Activated CD8-positive, alpha-beta T cell treated with anti-CD3 and anti-CD28 coated beads for 36 hours (primary cell): ENCODE measurements around the gene DPP9. TPM values are rescaled to one million over a fixed set of nuclear protein-coding genes. Genes with fewer than 3 reads are reported as not detected.

Experiments used
- ATAC-seq: fragments of 200-7000 bp; cut with Tn5 transposase; one replicate; pipeline ENCODE4 v1.10.0; 2021; ENCODE audit warnings: mild to moderate bottlenecking, moderate library complexity
- CTCF ChIA-PET: fragments of 350-600 bp; sonication (Branson Sonifier 250); formaldehyde crosslinking; loops from one replicate; lab custom pipeline; 2021; ENCODE audit warnings: antibody characterized with exemption; lab: Charles Lee
- POLR2A ChIA-PET: fragments of 350-600 bp; sonication (Branson Sonifier 250); formaldehyde crosslinking; loops from one replicate; lab custom pipeline; 2021; ENCODE audit warnings: antibody characterized with exemption; lab: Charles Lee
- DNase-seq: peaks from one replicate; pipeline ENCODE4 v3.0.0-alpha.2; 2020
- H3K27ac Mint-ChIP-seq: one replicate; pipeline ENCODE4 v1.8.0; 2021; ENCODE audit warnings: mild to moderate bottlenecking, mixed read lengths
- H3K27me3 Mint-ChIP-seq: one replicate; pipeline ENCODE4 v1.8.0; 2021; ENCODE audit warnings: mixed read lengths
- H3K36me3 Mint-ChIP-seq: one replicate; pipeline ENCODE4 v1.8.0; 2021; ENCODE audit warnings: low read depth, mixed read lengths
- H3K4me1 Mint-ChIP-seq: one replicate; pipeline ENCODE4 v1.8.0; 2021; ENCODE audit warnings: low read depth, mixed read lengths
- H3K4me3 Mint-ChIP-seq: one replicate; pipeline ENCODE4 v1.8.0; 2021; ENCODE audit warnings: mild to moderate bottlenecking, moderate library complexity, mixed read lengths
- H3K9me3 Mint-ChIP-seq: one replicate; pipeline ENCODE4 v1.8.0; 2021; ENCODE audit warnings: mixed read lengths
- intact Hi-C: fragments of 100-400 bp; cut with micrococcal nuclease; formaldehyde crosslinking; loops from one replicate; pipeline ENCODE4 v1.10.0; 2022
- total RNA-seq, 2 experiments: library from RNA; stranded (reverse); gene quantifications; one replicate each; pipeline ENCODE4 v1.2.3, GENCODE V29; 2021
- TF ChIP-seq, protein P1 (sequence below): fragments of 200-600 bp; IDR thresholded peaks from one replicate; pipeline ENCODE4 v1.8.0; 2022; ENCODE audit warnings: antibody characterized with exemption, mild to moderate bottlenecking

The DPP9 gene
- total RNA-seq, 2 experiments from 2014 or later = 60.4 to 64.0 TPM

- no peak for DNase-seq
- Mint-ChIP-seq H3K36me3 (no peaks in the 10 kb centered on the region), H3K4me1 (peaks cover 9% of the 10 kb centered on the region), H3K9me3 (no peaks in the 10 kb centered on the region), H3K27ac (no peak overlapping the region), H3K27me3 (peaks cover 23% of the 10 kb centered on the region), H3K4me3 (no peak overlapping the region)
- ATAC-seq = no peak
- ChIA-PET CTCF (no interaction called here), POLR2A (no interaction called here)
- TF ChIP-seq, protein P1, sequence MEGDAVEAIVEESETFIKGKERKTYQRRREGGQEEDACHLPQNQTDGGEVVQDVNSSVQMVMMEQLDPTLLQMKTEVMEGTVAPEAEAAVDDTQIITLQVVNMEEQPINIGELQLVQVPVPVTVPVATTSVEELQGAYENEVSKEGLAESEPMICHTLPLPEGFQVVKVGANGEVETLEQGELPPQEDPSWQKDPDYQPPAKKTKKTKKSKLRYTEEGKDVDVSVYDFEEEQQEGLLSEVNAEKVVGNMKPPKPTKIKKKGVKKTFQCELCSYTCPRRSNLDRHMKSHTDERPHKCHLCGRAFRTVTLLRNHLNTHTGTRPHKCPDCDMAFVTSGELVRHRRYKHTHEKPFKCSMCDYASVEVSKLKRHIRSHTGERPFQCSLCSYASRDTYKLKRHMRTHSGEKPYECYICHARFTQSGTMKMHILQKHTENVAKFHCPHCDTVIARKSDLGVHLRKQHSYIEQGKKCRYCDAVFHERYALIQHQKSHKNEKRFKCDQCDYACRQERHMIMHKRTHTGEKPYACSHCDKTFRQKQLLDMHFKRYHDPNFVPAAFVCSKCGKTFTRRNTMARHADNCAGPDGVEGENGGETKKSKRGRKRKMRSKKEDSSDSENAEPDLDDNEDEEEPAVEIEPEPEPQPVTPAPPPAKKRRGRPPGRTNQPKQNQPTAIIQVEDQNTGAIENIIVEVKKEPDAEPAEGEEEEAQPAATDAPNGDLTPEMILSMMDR = no peak
- intact Hi-C loops = no loop called here
Measured at GRCh38 chr19:4764393-4764660, 40.7 kb upstream of the DPP9 start.

- ATAC-seq = no peak
- Mint-ChIP-seq H3K27me3 (peaks cover 28% of the 10 kb centered on the region), H3K27ac (no peak overlapping the region), H3K36me3 (no peaks in the 10 kb centered on the region), H3K4me1 (peaks cover 10% of the 10 kb centered on the region), H3K9me3 (no peaks in the 10 kb centered on the region), H3K4me3 (no peak overlapping the region)
- no peak for DNase-seq
- TF ChIP-seq, protein P1 = no peak
- POLR2A ChIA-PET = no interaction called here
- CTCF ChIA-PET = interaction anchor here (0.9 kb wide), 1 partner anchor 28 kb away, joined by 3 read pairs; no protein-coding TSS in a partner anchor
- intact Hi-C loops = no loop called here
Measured at GRCh38 chr19:4763021-4763420, 39.4 kb upstream of the DPP9 start.

- Mint-ChIP-seq H3K4me3 (peak overlapping the region; percentile 56), H3K4me1 (peaks cover 10% of the 10 kb centered on the region), H3K9me3 (no peaks in the 10 kb centered on the region), H3K27me3 (peaks cover 28% of the 10 kb centered on the region), H3K36me3 (no peaks in the 10 kb centered on the region), H3K27ac (no peak overlapping the region)
- no peak for DNase-seq
- POLR2A ChIA-PET = interaction anchor here (0.6 to 1.3 kb wide), 2 partner anchors 152 to 1208 kb away, joined by 3 read pairs; no protein-coding TSS in a partner anchor
- TF ChIP-seq, protein P1 = no peak
- no peak for ATAC-seq
- CTCF ChIA-PET = interaction anchor here (1.2 kb wide), 1 partner anchor 271 kb away, joined by 4 read pairs; no protein-coding TSS in a partner anchor
- intact Hi-C loops = no loop called here
Measured at GRCh38 chr19:4760285-4760650, 36.6 kb upstream of the DPP9 start.

DNA sequence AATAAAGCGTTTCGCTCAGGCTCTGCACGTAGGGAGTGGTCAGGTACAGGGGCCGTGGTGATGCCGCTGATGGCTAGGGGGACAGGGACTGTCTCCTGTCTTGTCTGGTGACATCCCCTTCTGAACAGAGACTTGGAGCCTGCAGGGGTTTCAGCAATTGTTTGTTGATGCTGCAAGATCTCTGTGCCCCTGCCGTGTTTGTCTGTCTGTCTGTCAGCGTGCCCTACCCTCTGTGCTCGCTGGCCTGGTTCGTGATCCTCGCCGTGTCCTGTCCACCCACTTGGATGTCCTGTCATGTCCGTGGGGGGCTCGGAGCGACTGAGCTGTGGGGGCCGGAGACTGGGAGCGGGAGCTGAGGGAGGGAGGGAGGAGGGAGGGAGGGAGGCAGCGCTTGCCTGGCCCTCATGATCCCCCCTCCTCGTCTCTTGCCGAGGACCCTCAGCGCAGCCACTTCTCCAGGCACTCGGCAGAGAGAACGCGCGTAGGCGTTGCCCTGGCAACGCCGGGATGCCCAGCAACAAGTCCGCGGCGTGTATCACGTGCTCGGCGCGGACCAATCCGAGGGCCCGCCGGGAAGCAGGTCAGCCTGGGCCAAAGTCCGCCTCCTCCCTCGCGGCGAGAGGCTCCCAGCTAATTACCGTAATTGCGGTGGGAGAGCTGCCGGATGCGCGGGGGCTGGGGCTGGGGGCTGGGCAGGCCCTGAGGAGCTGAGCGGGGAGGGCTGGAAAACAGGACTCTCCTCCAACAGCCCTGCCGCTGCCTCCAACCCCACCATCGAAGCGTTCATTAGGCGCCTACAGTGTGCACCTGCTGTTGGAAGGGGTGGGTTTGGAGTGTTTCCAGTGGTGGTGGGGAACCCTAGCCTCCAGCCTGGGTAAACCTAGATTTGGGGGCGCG is 36.0 kb upstream of the DPP9 start:
- TF ChIP-seq, protein P1 = no peak
- intact Hi-C loops = no loop called here
- Mint-ChIP-seq H3K4me3 (peak overlapping the region; percentile 8), H3K27me3 (peaks cover 26% of the 10 kb centered on the region), H3K27ac (no peak overlapping the region), H3K36me3 (no peaks in the 10 kb centered on the region), H3K4me1 (peaks cover 10% of the 10 kb centered on the region), H3K9me3 (no peaks in the 10 kb centered on the region)
- peak; percentile 89 for ATAC-seq
- DNase-seq = peak; percentile 85
- ChIA-PET CTCF (no interaction called here), POLR2A (interaction anchor here (1.3 kb wide), 1 partner anchor 153 kb away, joined by 3 read pairs; no protein-coding TSS in a partner anchor)

DNA sequence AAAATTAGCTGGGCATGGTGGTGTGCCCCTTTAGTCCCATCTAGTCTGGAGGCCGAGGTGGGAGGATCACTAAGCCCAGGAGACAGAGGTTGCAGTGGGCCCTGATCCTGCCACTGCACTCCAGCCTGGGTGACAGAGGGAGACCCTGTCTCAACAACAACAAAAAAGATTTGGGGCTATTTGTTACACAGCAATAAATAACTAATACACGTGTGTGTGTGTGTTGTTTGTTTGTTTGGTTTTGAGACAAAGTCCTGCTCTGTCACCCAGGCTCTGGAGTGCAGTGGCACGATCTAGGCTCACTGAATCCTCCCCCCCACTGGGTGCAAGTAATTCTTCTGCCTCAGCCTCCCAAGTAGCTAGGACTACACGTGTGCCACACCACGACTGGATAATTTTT is 35.0 kb upstream of the DPP9 start:
- peaks cover 10% of the 10 kb centered on the region for H3K4me1 Mint-ChIP-seq
- CTCF ChIA-PET = no interaction called here
- intact Hi-C loops = no loop called here
- peaks cover 23% of the 10 kb centered on the region for H3K27me3 Mint-ChIP-seq
- H3K36me3 Mint-ChIP-seq = no peaks in the 10 kb centered on the region
- H3K4me3 Mint-ChIP-seq = no peak overlapping the region
- POLR2A ChIA-PET = no interaction called here
- H3K27ac Mint-ChIP-seq = no peak overlapping the region
- DNase-seq (no peak), ATAC-seq (no peak)
- H3K9me3 Mint-ChIP-seq = no peaks in the 10 kb centered on the region
- TF ChIP-seq, protein P1 = no peak
